ENCODE measurements around the gene JUN. TPM values are rescaled to one million over a fixed set of nuclear protein-coding genes. Genes with fewer than 3 reads are reported as not detected.

Gene JUN
- polyA plus RNA-seq, 4 donors, result 47.4 to 394 (median 66.2) TPM

- Histone ChIP-seq H3K4me1 (ENCODE audit: control insufficient read depth in 3 of 3, insufficient read depth in 2 of 3, low read depth in 1 of 3, low read length in 2 of 3) (peaks cover 0 to 5% (median 3%) of the 10 kb centered on the region in 3 donors), H3K9me3 (ENCODE audit: control insufficient read depth in 2 of 2, insufficient read depth in 1 of 2, low read depth in 1 of 2, low read length in 1 of 2) (no peaks in the 10 kb centered on the region), H3K27ac (ENCODE audit: low read depth in 1 of 3, low read length in 2 of 3) (no peak overlapping the region), H3K36me3 (ENCODE audit: control insufficient read depth in 3 of 3, insufficient read depth in 2 of 3, low read depth in 1 of 3, low read length in 3 of 3) (no peaks in the 10 kb centered on the region), H3K4me3 (ENCODE audit: low read depth in 1 of 3, low read length in 3 of 3) (no peak overlapping the region), H3K27me3 (ENCODE audit: control insufficient read depth in 3 of 3, insufficient read depth in 3 of 3, low read length in 3 of 3) (no peaks in the 10 kb centered on the region)
- DNase-seq (no peak), FAIRE-seq (no peak)
- WGBS, 3 donors, result 84 to 92% (median 86%) methylated on average over 2 of the region's 2 CpGs
Observed at GRCh38 chr1:58765441-58765840, 18.4 kb downstream of the JUN start.

GRCh38 chr1:58765006-58765405 lies 18.8 kb downstream of the JUN start:
- Histone ChIP-seq H3K27me3 (ENCODE audit: control insufficient read depth in 3 of 3, insufficient read depth in 3 of 3, low read length in 3 of 3) (no peaks in the 10 kb centered on the region), H3K27ac (ENCODE audit: low read depth in 1 of 3, low read length in 2 of 3) (no peak overlapping the region), H3K4me1 (ENCODE audit: control insufficient read depth in 3 of 3, insufficient read depth in 2 of 3, low read depth in 1 of 3, low read length in 2 of 3) (peaks cover 0 to 5% (median 3%) of the 10 kb centered on the region in 3 donors), H3K36me3 (ENCODE audit: control insufficient read depth in 3 of 3, insufficient read depth in 2 of 3, low read depth in 1 of 3, low read length in 3 of 3) (no peaks in the 10 kb centered on the region), H3K4me3 (ENCODE audit: low read depth in 1 of 3, low read length in 3 of 3) (no peak overlapping the region), H3K9me3 (ENCODE audit: control insufficient read depth in 2 of 2, insufficient read depth in 1 of 2, low read depth in 1 of 2, low read length in 1 of 2) (no peaks in the 10 kb centered on the region)
- DNase-seq (no peak), FAIRE-seq (no peak)

- H3K4me3 ChIP-seq (ENCODE audit: low read depth in 1 of 3, low read length in 3 of 3), result no peak overlapping the region
- peaks cover 0 to 5% (median 3%) of the 10 kb centered on the region in 3 donors for H3K4me1 ChIP-seq (ENCODE audit: control insufficient read depth in 3 of 3, insufficient read depth in 2 of 3, low read depth in 1 of 3, low read length in 2 of 3)
- FAIRE-seq (no peak), DNase-seq (no peak)
- H3K36me3 ChIP-seq (ENCODE audit: control insufficient read depth in 3 of 3, insufficient read depth in 2 of 3, low read depth in 1 of 3, low read length in 3 of 3), result no peaks in the 10 kb centered on the region
- no peaks in the 10 kb centered on the region for H3K27me3 ChIP-seq (ENCODE audit: control insufficient read depth in 3 of 3, insufficient read depth in 3 of 3, low read length in 3 of 3)
- no peak overlapping the region for H3K27ac ChIP-seq (ENCODE audit: low read depth in 1 of 3, low read length in 2 of 3)
- H3K9me3 ChIP-seq (ENCODE audit: control insufficient read depth in 2 of 2, insufficient read depth in 1 of 2, low read depth in 1 of 2, low read length in 1 of 2), result no peaks in the 10 kb centered on the region
- WGBS, 3 donors, result 45 to 56% (median 54%) methylated on average over 3 of the region's 3 CpGs
Observed at GRCh38 chr1:58764294-58764978, 19.4 kb downstream of the JUN start.

- no peak overlapping the region for H3K27ac ChIP-seq (ENCODE audit: low read depth in 1 of 3, low read length in 2 of 3)
- no peak for FAIRE-seq
- WGBS, 3 donors, result 74 to 81% (median 80%) methylated on average over 3 of the region's 3 CpGs
- H3K36me3 ChIP-seq (ENCODE audit: control insufficient read depth in 3 of 3, insufficient read depth in 2 of 3, low read depth in 1 of 3, low read length in 3 of 3), result no peaks in the 10 kb centered on the region
- no peak overlapping the region for H3K4me3 ChIP-seq (ENCODE audit: low read depth in 1 of 3, low read length in 3 of 3)
- H3K9me3 ChIP-seq (ENCODE audit: control insufficient read depth in 2 of 2, insufficient read depth in 1 of 2, low read depth in 1 of 2, low read length in 1 of 2), result no peaks in the 10 kb centered on the region
- peaks cover 0 to 5% (median 3%) of the 10 kb centered on the region in 3 donors for H3K4me1 ChIP-seq (ENCODE audit: control insufficient read depth in 3 of 3, insufficient read depth in 2 of 3, low read depth in 1 of 3, low read length in 2 of 3)
- peak; percentile 52 to 56 for DNase-seq
- no peaks in the 10 kb centered on the region for H3K27me3 ChIP-seq (ENCODE audit: control insufficient read depth in 3 of 3, insufficient read depth in 3 of 3, low read length in 3 of 3)
Observed at GRCh38 chr1:58763214-58763613, 20.6 kb downstream of the JUN start.

GRCh38 chr1:58762806-58763205 lies 21.0 kb downstream of the JUN start:
- no peak for DNase-seq
- no peak for FAIRE-seq
- Histone ChIP-seq H3K4me1 (ENCODE audit: control insufficient read depth in 3 of 3, insufficient read depth in 2 of 3, low read depth in 1 of 3, low read length in 2 of 3) (peaks cover 0 to 5% (median 3%) of the 10 kb centered on the region in 3 donors), H3K27ac (ENCODE audit: low read depth in 1 of 3, low read length in 2 of 3) (no peak overlapping the region), H3K4me3 (ENCODE audit: low read depth in 1 of 3, low read length in 3 of 3) (no peak overlapping the region), H3K27me3 (ENCODE audit: control insufficient read depth in 3 of 3, insufficient read depth in 3 of 3, low read length in 3 of 3) (no peaks in the 10 kb centered on the region), H3K9me3 (ENCODE audit: control insufficient read depth in 2 of 2, insufficient read depth in 1 of 2, low read depth in 1 of 2, low read length in 1 of 2) (no peaks in the 10 kb centered on the region), H3K36me3 (ENCODE audit: control insufficient read depth in 3 of 3, insufficient read depth in 2 of 3, low read depth in 1 of 3, low read length in 3 of 3) (no peaks in the 10 kb centered on the region)

- Histone ChIP-seq H3K36me3 (ENCODE audit: control insufficient read depth in 3 of 3, insufficient read depth in 2 of 3, low read depth in 1 of 3, low read length in 3 of 3) (no peaks in the 10 kb centered on the region), H3K4me3 (ENCODE audit: low read depth in 1 of 3, low read length in 3 of 3) (no peak overlapping the region), H3K4me1 (ENCODE audit: control insufficient read depth in 3 of 3, insufficient read depth in 2 of 3, low read depth in 1 of 3, low read length in 2 of 3) (peaks cover 4 to 12% (median 10%) of the 10 kb centered on the region in 3 donors), H3K27ac (ENCODE audit: low read depth in 1 of 3, low read length in 2 of 3) (peak overlapping the region in 1 of 3 donors; percentile 42), H3K9me3 (ENCODE audit: control insufficient read depth in 2 of 2, insufficient read depth in 1 of 2, low read depth in 1 of 2, low read length in 1 of 2) (no peaks in the 10 kb centered on the region), H3K27me3 (ENCODE audit: control insufficient read depth in 3 of 3, insufficient read depth in 3 of 3, low read length in 3 of 3) (no peaks in the 10 kb centered on the region)
- whole genome bisulfite sequencing, 3 donors, result 16 to 20% (median 19%) methylated on average over 6 of the region's 6 CpGs
- FAIRE-seq (no peak), DNase-seq (peak; percentile 63 to 74)
Observed at GRCh38 chr1:58755468-58755872, 28.4 kb downstream of the JUN start.

- Histone ChIP-seq H3K27ac (ENCODE audit: low read depth in 1 of 3, low read length in 2 of 3) (peak overlapping the region in 1 of 3 donors; percentile 42), H3K9me3 (ENCODE audit: control insufficient read depth in 2 of 2, insufficient read depth in 1 of 2, low read depth in 1 of 2, low read length in 1 of 2) (no peaks in the 10 kb centered on the region), H3K4me3 (ENCODE audit: low read depth in 1 of 3, low read length in 3 of 3) (no peak overlapping the region), H3K27me3 (ENCODE audit: control insufficient read depth in 3 of 3, insufficient read depth in 3 of 3, low read length in 3 of 3) (no peaks in the 10 kb centered on the region), H3K4me1 (ENCODE audit: control insufficient read depth in 3 of 3, insufficient read depth in 2 of 3, low read depth in 1 of 3, low read length in 2 of 3) (peaks cover 4 to 12% (median 10%) of the 10 kb centered on the region in 3 donors), H3K36me3 (ENCODE audit: control insufficient read depth in 3 of 3, insufficient read depth in 2 of 3, low read depth in 1 of 3, low read length in 3 of 3) (no peaks in the 10 kb centered on the region)
- DNase-seq, result peak in 1 of 2 donors; percentile 46
- WGBS, 3 donors, result 62 to 74% (median 68%) methylated on average over 7 of the region's 7 CpGs
- FAIRE-seq, result no peak
Observed at GRCh38 chr1:58754683-58755467, 29.0 kb downstream of the JUN start.

- H3K4me3 ChIP-seq (ENCODE audit: low read depth in 1 of 3, low read length in 3 of 3), result no peak overlapping the region
- H3K36me3 ChIP-seq (ENCODE audit: control insufficient read depth in 3 of 3, insufficient read depth in 2 of 3, low read depth in 1 of 3, low read length in 3 of 3), result no peaks in the 10 kb centered on the region
- H3K4me1 ChIP-seq (ENCODE audit: control insufficient read depth in 3 of 3, insufficient read depth in 2 of 3, low read depth in 1 of 3, low read length in 2 of 3), result peaks cover 4 to 12% (median 10%) of the 10 kb centered on the region in 3 donors
- H3K9me3 ChIP-seq (ENCODE audit: control insufficient read depth in 2 of 2, insufficient read depth in 1 of 2, low read depth in 1 of 2, low read length in 1 of 2), result no peaks in the 10 kb centered on the region
- FAIRE-seq (no peak), DNase-seq (no peak)
- no peak overlapping the region for H3K27ac ChIP-seq (ENCODE audit: low read depth in 1 of 3, low read length in 2 of 3)
- no peaks in the 10 kb centered on the region for H3K27me3 ChIP-seq (ENCODE audit: control insufficient read depth in 3 of 3, insufficient read depth in 3 of 3, low read length in 3 of 3)
- 85 to 91% (median 90%) methylated on average over 3 of the region's 3 CpGs for WGBS, 3 donors
Observed at GRCh38 chr1:58754073-58754613, 29.7 kb downstream of the JUN start.
